ENCODE measurements around the gene VTA1.

GRCh38 chr6:142132625-142133024 is 14.4 kb upstream of the VTA1 start, which contains the start of gene GJE1:
- TF ChIP-seq CTCF (IDR thresholded peaks at IDR 0.05): no peak
- no peak for TF ChIP-seq POLR2A (IDR thresholded peaks at IDR 0.05)
